HG03342 (cell line): ENCODE measurements around the gene FAM13A.
"Not testable (repeated sequence)": the region's sequence is repeated elsewhere in the genome, so short reads cannot be mapped to it uniquely, and the experiment has no call there.

ENCODE experiments used
- ATAC-seq: cut with Tn5 transposase; IDR thresholded peaks from one replicate; pipeline ENCODE4 v1.9.1; 2021; ENCODE audit warnings: mild to moderate bottlenecking, moderate library complexity; ENCODE audit not compliant: unreplicated experiment

The FAM13A gene

GRCh38 chr4:88964450-88964849, 92.5 kb downstream of the FAM13A start:
- ATAC-seq, result peak; percentile 67

- ATAC-seq, result peak; percentile 28
Measured at GRCh38 chr4:88963817-88964216, 93.2 kb downstream of the FAM13A start.

GRCh38 chr4:88962396-88962795, 94.6 kb downstream of the FAM13A start:
- no peak for ATAC-seq

GRCh38 chr4:88960576-88960975, 96.4 kb downstream of the FAM13A start:
- ATAC-seq, result no peak

GRCh38 chr4:88958080-88958479, 98.9 kb downstream of the FAM13A start:
- ATAC-seq, result no peak

- no peak for ATAC-seq
Measured at GRCh38 chr4:88957570-88957969, 99.4 kb downstream of the FAM13A start.

GRCh38 chr4:88955580-88956380, 101.2 kb downstream of the FAM13A start:
- no peak for ATAC-seq

- ATAC-seq, result peak; percentile 89
Measured at GRCh38 chr4:88953400-88953799, 103.6 kb downstream of the FAM13A start.

- no peak for ATAC-seq
Measured at GRCh38 chr4:88952081-88952480, 104.9 kb downstream of the FAM13A start.

GRCh38 chr4:88949605-88950004, 107.4 kb downstream of the FAM13A start:
- no peak for ATAC-seq

- no peak for ATAC-seq
Measured at GRCh38 chr4:88940506-88940905, 116.5 kb downstream of the FAM13A start.

- no peak for ATAC-seq
Measured at GRCh38 chr4:88939697-88940096, 117.3 kb downstream of the FAM13A start.

GRCh38 chr4:88938138-88938537, 118.8 kb downstream of the FAM13A start:
- no peak for ATAC-seq

- ATAC-seq, result no peak
Measured at GRCh38 chr4:88937081-88937480, 119.9 kb downstream of the FAM13A start.

GRCh38 chr4:88933414-88934160, 123.4 kb downstream of the FAM13A start:
- no peak for ATAC-seq

- no peak for ATAC-seq
Measured at GRCh38 chr4:88928852-88929251, 128.1 kb downstream of the FAM13A start.

- no peak for ATAC-seq
Measured at GRCh38 chr4:88927420-88927819, 129.6 kb downstream of the FAM13A start.

- no peak for ATAC-seq
Measured at GRCh38 chr4:88919056-88919455, 137.9 kb downstream of the FAM13A start.

GRCh38 chr4:88913181-88913580, 143.8 kb downstream of the FAM13A start:
- not testable (repeated sequence) for ATAC-seq

- no peak for ATAC-seq
Measured at GRCh38 chr4:88911246-88912212, 145.5 kb downstream of the FAM13A start.

GRCh38 chr4:88910101-88910500, 146.9 kb downstream of the FAM13A start:
- ATAC-seq, result no peak
